ENCODE results near the gene GET4.

Gene GET4

DNA sequence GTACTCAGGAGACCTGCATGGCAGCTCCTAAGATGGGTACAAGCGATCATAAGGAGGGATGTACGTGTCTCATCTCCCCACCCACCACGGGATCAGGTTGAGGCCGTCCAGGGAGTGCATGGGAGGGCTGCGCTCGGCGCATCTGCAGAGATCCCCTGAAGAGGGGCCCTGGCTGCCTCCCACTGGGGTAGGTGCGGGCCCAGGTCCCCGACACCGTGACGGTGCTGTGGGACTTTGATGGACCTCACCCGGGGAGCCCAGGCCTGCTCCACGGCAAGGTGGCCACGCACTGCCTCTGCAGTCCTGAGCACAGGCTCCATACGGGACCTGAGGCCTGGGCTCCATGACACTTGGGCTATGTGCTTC is 12.7 kb downstream of the GET4 start:
- ChIA-PET POLR2A (no interaction called here), CTCF (no interaction called here)
- no peak for TF ChIP-seq TARDBP (IDR thresholded peaks at IDR 0.05)
- TF ChIP-seq BHLHE40 (IDR thresholded peaks at IDR 0.05; ENCODE audit: borderline replicate concordance): no peak
- TF ChIP-seq FOXA1 (IDR thresholded peaks at IDR 0.05): no peak
- TF ChIP-seq LEF1 (IDR thresholded peaks at IDR 0.05; ENCODE audit: borderline replicate concordance): no peak
- no peak for TF ChIP-seq HDGF (IDR thresholded peaks at IDR 0.05; ENCODE audit: borderline replicate concordance)
- no peak for TF ChIP-seq FOXK2 (IDR thresholded peaks at IDR 0.05)
- TF ChIP-seq ZNF384 (IDR thresholded peaks at IDR 0.05): no peak
- no peak for DNase-seq (ENCODE audit: extremely low spot score)

DNA sequence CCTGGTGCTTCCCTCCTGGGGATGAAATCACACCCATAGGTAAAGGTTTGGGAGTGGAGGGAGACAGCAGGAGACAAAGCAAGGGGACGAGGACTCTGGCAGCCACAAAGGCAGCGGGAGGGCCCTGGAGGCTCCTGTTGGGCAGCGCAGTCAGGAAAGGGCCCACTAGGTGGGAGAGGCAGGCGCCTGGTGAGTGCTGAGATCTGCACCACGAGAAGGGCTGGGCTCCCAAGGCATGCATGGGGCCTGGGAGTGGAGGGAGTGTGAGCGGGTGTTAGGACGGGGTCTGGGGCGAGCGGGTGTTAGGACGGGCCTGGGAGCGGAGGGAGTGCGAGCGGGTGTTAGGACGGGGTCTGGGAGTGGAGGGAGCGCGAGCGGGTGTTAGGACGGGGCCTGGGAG is 13.0 kb downstream of the GET4 start:
- no peak for DNase-seq (ENCODE audit: extremely low spot score)
- ChIA-PET POLR2A (no interaction called here), CTCF (no interaction called here)
- TF ChIP-seq ELF4 (IDR thresholded peaks at IDR 0.05): no peak
- TF ChIP-seq ZNF384 (IDR thresholded peaks at IDR 0.05): no peak
- TF ChIP-seq LEF1 (IDR thresholded peaks at IDR 0.05; ENCODE audit: borderline replicate concordance): no peak
- TF ChIP-seq SUZ12 (IDR thresholded peaks at IDR 0.05): no peak
- TF ChIP-seq, protein P1, sequence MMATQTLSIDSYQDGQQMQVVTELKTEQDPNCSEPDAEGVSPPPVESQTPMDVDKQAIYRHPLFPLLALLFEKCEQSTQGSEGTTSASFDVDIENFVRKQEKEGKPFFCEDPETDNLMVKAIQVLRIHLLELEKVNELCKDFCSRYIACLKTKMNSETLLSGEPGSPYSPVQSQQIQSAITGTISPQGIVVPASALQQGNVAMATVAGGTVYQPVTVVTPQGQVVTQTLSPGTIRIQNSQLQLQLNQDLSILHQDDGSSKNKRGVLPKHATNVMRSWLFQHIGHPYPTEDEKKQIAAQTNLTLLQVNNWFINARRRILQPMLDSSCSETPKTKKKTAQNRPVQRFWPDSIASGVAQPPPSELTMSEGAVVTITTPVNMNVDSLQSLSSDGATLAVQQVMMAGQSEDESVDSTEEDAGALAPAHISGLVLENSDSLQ (IDR thresholded peaks at IDR 0.05): no peak
- no peak for TF ChIP-seq TARDBP (IDR thresholded peaks at IDR 0.05)
- no peak for TF ChIP-seq ARNT (IDR thresholded peaks at IDR 0.05)
- no peak for TF ChIP-seq BHLHE40 (IDR thresholded peaks at IDR 0.05; ENCODE audit: borderline replicate concordance)
- TF ChIP-seq CTBP1 (IDR thresholded peaks at IDR 0.05; ENCODE audit: borderline replicate concordance): no peak
- TF ChIP-seq NFRKB (IDR thresholded peaks at IDR 0.05): no peak
- no peak for TF ChIP-seq HDGF (IDR thresholded peaks at IDR 0.05; ENCODE audit: borderline replicate concordance)
- no peak for TF ChIP-seq FOXK2 (IDR thresholded peaks at IDR 0.05)
- TF ChIP-seq FOXM1 (IDR thresholded peaks at IDR 0.05; ENCODE audit: borderline replicate concordance): no peak
- no peak for TF ChIP-seq FOXA1 (IDR thresholded peaks at IDR 0.05)
- TF ChIP-seq L3MBTL2 (conservative IDR thresholded peaks at IDR 0.05): no peak
- no peak for TF ChIP-seq SP1 (IDR thresholded peaks at IDR 0.05)

DNA sequence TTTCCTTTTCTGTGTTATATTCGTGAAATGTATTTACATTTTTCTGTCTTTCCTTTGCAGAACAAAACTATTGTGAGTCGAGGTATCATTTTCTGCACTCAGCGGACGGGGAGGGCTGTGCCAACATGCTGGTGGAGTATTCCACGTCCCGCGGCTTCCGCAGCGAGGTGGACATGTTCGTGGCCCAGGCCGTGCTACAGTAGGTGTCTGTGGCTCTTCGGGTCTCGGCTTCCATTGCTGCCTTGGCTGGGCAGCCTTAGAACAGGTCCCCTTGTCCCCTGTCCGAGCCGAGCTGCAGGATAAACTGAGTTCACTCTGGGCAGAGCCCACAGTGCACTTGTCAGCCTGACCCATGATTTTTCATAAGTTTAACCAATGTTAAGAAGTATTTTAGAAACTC is 14.5 kb downstream of the GET4 start:
- no peak for DNase-seq (ENCODE audit: extremely low spot score)
- no peak for TF ChIP-seq ARNT (IDR thresholded peaks at IDR 0.05)
- no peak for TF ChIP-seq FOXK2 (IDR thresholded peaks at IDR 0.05)
- POLR2A ChIA-PET: no interaction called here
- CTCF ChIA-PET: no interaction called here

DNA sequence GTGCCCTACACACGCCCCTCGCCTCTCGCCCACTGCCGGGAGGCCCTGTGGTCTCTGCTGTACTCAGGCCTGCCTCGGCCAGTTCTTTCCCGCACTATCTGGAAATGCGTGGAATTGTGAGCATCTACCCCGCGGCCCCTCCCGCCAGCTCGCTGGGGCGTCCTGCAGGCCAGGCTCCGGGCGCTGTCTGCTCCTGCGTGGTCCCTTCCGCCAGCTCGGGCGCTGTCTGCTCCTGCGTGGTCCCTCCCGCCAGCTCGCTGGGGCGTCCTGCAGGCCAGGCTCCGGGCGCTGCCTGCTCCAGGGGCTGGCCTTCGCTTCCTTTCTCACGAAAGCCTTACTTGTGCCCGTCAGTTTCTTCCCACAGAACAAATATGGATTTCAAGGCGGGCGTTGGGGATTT is 14.9 kb downstream of the GET4 start:
- DNase-seq (ENCODE audit: extremely low spot score): no peak
- ChIA-PET CTCF (no interaction called here), POLR2A (no interaction called here)

DNA sequence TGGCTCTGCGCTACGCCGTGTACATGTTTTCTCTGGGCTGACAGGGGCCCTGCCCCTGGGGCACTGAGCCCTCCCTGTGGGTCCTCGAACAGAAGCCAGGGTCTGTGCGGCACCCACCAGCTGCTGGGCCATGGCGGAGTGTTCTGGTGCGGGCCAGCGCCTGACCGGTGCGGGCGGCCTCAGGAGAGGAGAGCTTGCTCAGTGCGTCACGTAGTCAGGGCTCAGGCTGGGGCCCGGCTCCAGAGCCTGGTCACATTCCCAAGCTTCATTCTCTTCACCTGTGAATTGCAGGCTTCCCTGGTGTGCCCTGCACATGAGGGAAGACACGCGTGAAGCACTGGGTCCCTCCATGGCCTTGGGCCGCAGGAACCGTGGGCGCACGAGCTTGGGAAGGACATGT is 15.5 kb downstream of the GET4 start:
- TF ChIP-seq NFRKB (IDR thresholded peaks at IDR 0.05) (no peak), BHLHE40 (IDR thresholded peaks at IDR 0.05; ENCODE audit: borderline replicate concordance) (no peak), LEF1 (IDR thresholded peaks at IDR 0.05; ENCODE audit: borderline replicate concordance) (no peak), ELF4 (IDR thresholded peaks at IDR 0.05) (no peak), L3MBTL2 (conservative IDR thresholded peaks at IDR 0.05) (no peak)
- POLR2A ChIA-PET: no interaction called here
- DNase-seq (ENCODE audit: extremely low spot score): no peak
- CTCF ChIA-PET: no interaction called here

More for the DNA sequence above, 14.9 kb downstream of the GET4 start:
- TF ChIP-seq SP1 (IDR thresholded peaks at IDR 0.05) (no peak), FOXA1 (IDR thresholded peaks at IDR 0.05) (no peak), TARDBP (IDR thresholded peaks at IDR 0.05) (no peak), NFRKB (IDR thresholded peaks at IDR 0.05) (no peak), CTBP1 (IDR thresholded peaks at IDR 0.05; ENCODE audit: borderline replicate concordance) (no peak), BHLHE40 (IDR thresholded peaks at IDR 0.05; ENCODE audit: borderline replicate concordance) (no peak), ZNF384 (IDR thresholded peaks at IDR 0.05) (no peak), L3MBTL2 (conservative IDR thresholded peaks at IDR 0.05) (no peak), FOXM1 (IDR thresholded peaks at IDR 0.05; ENCODE audit: borderline replicate concordance) (no peak), SUZ12 (IDR thresholded peaks at IDR 0.05) (no peak), FOXK2 (IDR thresholded peaks at IDR 0.05) (no peak)

DNA sequence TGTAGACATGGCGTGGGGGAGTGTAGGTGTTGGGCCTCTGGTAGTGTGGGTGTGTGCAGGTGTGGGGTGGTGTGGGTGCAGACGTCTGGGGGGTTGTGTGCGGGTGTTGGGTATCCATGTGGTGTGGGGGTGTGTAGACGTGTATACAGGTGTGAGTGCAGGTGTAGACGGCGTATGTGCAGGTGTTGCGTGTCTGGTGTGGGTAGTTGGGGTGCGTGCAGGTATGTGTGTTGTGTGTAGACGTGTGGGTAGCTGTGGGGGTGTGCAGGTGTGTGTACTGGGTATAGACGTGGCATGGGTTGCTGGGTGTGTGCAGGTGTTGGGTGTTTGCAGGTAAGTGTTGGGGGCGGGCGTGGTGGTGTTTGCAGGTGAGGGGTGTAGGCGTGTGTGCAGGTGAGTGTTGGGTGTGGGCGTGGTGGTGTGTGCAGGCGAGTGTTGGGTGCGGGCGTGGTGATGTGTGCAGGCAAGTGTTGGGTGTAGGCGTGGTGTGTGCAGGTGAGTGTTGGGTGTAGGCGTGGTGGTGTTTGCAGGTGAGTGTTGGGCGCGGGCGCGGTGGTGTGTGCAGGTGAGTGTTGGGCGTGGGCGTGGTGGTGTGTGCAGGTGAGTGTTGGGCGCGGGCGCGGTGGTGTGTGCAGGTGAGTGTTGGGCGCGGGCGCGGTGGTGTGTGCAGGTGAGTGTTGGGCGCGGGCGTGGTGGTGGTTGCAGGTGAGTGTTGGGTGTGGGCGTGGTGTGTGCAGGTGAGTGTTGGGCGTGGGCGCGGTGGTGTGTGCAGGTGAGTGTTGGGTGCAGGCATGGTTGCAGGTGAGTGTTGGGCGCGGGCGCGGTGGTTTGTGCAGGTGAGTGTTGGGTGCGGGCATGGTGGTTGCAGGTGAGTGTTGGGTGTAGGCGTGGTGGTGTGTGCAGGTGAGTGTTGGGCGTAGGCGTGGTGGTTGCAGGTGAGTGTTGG is 16.6 kb downstream of the GET4 start:
- TF ChIP-seq TARDBP (IDR thresholded peaks at IDR 0.05): no peak
- TF ChIP-seq L3MBTL2 (conservative IDR thresholded peaks at IDR 0.05): no peak
- TF ChIP-seq BHLHE40 (IDR thresholded peaks at IDR 0.05; ENCODE audit: borderline replicate concordance): no peak
- TF ChIP-seq FOXA1 (IDR thresholded peaks at IDR 0.05): no peak
- TF ChIP-seq NFRKB (IDR thresholded peaks at IDR 0.05): no peak
- TF ChIP-seq LEF1 (IDR thresholded peaks at IDR 0.05; ENCODE audit: borderline replicate concordance): no peak
- TF ChIP-seq, protein P1 (IDR thresholded peaks at IDR 0.05): no peak
- no peak for TF ChIP-seq ZNF384 (IDR thresholded peaks at IDR 0.05)
- TF ChIP-seq CTBP1 (IDR thresholded peaks at IDR 0.05; ENCODE audit: borderline replicate concordance): no peak
- TF ChIP-seq SUZ12 (IDR thresholded peaks at IDR 0.05): no peak
- TF ChIP-seq FOXM1 (IDR thresholded peaks at IDR 0.05; ENCODE audit: borderline replicate concordance): no peak
- no peak for TF ChIP-seq SP1 (IDR thresholded peaks at IDR 0.05)
- TF ChIP-seq FOXK2 (IDR thresholded peaks at IDR 0.05): no peak
- TF ChIP-seq ARNT (IDR thresholded peaks at IDR 0.05): no peak
- DNase-seq (ENCODE audit: extremely low spot score): no peak
- ChIA-PET POLR2A (no interaction called here), CTCF (no interaction called here)

DNA sequence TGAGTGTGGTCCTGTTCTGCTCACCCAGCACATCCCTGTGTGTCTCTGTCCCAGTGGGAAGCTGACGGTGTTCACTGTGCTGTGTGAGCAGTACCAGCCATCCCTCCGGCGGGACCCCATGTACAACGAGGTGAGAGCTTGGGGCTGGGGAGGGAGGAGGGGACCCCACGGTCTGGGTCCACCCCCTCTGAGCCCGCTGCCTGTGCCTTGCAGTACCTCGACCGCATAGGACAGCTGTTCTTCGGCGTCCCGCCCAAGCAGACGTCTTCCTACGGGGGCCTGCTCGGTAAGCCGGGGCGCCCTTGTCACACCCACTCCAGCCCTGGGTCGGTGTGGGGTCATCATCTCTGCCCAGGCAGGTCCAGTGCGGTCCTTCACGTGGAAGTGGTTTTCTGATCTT is 17.3 kb downstream of the GET4 start:
- ChIA-PET CTCF (no interaction called here), POLR2A (no interaction called here)
- DNase-seq (ENCODE audit: extremely low spot score): no peak
- TF ChIP-seq FOXA1 (IDR thresholded peaks at IDR 0.05) (no peak), L3MBTL2 (conservative IDR thresholded peaks at IDR 0.05) (no peak), CTBP1 (IDR thresholded peaks at IDR 0.05; ENCODE audit: borderline replicate concordance) (no peak), ELF4 (IDR thresholded peaks at IDR 0.05) (no peak), SUZ12 (IDR thresholded peaks at IDR 0.05) (no peak), NFRKB (IDR thresholded peaks at IDR 0.05) (no peak), FOXM1 (IDR thresholded peaks at IDR 0.05; ENCODE audit: borderline replicate concordance) (no peak), TARDBP (IDR thresholded peaks at IDR 0.05) (no peak), SP1 (IDR thresholded peaks at IDR 0.05) (no peak), ZNF384 (IDR thresholded peaks at IDR 0.05) (no peak), LEF1 (IDR thresholded peaks at IDR 0.05; ENCODE audit: borderline replicate concordance) (no peak), FOXK2 (IDR thresholded peaks at IDR 0.05) (no peak), HDGF (IDR thresholded peaks at IDR 0.05; ENCODE audit: borderline replicate concordance) (no peak), BHLHE40 (IDR thresholded peaks at IDR 0.05; ENCODE audit: borderline replicate concordance) (no peak), ARNT (IDR thresholded peaks at IDR 0.05) (no peak)
- TF ChIP-seq, protein P1 (IDR thresholded peaks at IDR 0.05): no peak

Measured in HEK293T (cell line).